Iris pigment epithelial cell (primary cell): ENCODE results near the gene PCNT.

Experiments
- DNase-seq: peaks from one replicate; pipeline ENCODE4 v3.0.0-alpha.2; 2011; ENCODE audit warnings: low read depth

Gene PCNT

DNA sequence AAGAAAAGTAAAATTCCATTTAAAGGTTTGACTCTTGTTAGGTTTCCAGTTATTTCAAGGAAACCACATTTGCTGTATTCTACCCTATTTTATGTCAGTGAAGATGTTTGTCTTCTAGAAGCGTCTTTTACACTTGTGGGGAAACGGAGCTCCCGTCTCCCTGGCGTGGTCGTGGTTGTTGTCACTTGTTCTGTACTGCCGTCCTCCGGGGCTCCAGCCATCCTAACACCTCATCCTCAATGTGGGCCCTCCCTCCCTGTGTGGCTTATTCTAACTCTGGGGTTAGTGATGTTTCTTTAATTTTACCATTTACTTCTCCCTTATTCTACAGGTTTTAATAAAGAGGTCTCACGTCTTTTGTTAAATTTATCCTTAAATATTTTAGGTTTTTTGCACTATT is 82.0 kb downstream of the PCNT start:
- DNase-seq, result no peak

DNA sequence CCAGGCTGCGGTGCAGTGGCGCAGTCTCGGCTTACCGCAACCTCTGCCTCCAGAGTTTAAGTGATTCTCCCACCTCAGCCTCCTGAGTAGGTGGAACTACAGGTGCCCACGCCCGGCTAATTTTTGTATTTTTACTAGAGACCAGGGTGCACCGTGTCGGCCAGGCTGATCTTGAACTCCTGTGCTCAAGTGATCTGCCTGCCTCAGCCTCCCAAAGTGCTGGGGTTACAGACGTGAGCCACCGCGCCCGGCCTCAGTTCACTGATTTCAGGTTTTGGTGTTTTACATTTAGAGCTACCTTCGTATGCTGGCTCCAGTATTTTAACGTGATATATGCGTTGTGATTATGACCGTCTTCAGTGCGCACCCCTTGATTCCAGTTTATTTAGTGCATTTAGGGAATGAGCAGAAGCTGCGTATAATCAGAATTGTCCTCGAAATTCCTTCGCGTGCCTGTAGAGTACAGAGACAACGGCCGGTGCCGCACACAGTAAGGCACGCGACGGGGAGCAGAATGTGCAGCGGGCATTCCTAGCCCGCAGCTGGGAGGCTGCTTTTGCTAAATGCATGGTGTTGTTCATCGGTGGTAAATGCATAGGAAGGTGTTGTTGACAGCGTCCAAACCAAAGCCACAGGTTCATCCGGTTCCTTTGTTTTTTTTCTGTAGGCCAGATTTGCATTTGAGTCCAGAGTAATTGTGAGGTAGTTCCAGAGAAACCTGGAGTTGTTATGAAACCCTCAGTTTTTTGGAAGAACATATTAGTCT is 85.9 kb downstream of the PCNT start:
- DNase-seq, result no peak

DNA sequence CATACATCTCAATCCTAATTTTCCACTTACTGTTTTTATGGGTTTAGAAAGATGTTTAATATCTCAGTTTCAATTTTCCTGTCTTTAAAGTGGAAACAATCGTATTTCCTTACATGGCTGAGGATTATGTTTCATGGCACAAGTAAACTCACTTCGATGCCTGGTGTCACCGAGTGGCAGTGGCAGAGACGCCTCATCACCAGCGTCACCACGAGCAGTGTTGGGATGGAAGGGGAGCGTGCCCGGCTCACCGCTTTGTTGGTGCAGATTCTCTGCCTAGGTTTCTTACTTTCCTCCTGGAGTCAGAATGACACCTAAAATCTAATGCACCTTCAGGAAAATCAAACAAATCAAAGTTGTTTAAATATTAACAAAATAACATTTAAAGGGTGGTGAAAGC is 86.6 kb downstream of the PCNT start:
- DNase-seq, result no peak

DNA sequence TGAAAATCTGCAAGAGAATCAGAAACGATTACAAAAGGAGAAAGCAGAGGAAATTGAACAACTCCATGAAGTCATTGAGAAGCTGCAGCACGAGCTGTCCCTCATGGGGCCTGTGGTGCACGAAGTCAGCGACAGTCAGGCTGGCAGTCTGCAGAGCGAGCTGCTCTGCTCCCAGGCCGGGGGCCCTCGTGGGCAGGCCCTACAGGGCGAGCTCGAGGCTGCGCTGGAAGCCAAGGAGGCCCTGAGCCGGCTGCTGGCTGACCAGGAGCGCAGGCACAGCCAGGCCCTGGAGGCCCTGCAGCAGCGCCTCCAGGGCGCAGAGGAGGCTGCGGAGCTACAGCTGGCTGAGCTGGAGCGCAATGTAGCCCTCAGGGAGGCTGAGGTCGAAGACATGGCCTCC is 87.3 kb downstream of the PCNT start:
- DNase-seq, result no peak

DNA sequence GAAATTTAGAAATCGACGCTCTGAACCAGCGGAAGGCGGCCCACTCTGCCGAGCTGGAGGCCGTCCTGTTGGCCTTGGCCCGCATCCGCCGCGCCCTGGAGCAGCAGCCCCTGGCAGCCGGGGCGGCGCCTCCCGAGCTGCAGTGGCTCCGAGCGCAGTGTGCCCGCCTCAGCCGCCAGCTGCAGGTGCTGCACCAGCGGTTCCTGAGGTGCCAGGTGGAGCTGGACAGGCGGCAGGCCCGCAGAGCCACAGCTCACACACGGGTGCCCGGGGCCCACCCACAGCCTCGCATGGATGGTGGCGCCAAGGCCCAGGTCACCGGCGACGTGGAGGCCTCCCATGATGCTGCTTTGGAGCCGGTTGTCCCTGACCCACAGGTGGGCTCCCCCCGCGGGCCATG is 87.7 kb downstream of the PCNT start:
- no peak for DNase-seq

DNA sequence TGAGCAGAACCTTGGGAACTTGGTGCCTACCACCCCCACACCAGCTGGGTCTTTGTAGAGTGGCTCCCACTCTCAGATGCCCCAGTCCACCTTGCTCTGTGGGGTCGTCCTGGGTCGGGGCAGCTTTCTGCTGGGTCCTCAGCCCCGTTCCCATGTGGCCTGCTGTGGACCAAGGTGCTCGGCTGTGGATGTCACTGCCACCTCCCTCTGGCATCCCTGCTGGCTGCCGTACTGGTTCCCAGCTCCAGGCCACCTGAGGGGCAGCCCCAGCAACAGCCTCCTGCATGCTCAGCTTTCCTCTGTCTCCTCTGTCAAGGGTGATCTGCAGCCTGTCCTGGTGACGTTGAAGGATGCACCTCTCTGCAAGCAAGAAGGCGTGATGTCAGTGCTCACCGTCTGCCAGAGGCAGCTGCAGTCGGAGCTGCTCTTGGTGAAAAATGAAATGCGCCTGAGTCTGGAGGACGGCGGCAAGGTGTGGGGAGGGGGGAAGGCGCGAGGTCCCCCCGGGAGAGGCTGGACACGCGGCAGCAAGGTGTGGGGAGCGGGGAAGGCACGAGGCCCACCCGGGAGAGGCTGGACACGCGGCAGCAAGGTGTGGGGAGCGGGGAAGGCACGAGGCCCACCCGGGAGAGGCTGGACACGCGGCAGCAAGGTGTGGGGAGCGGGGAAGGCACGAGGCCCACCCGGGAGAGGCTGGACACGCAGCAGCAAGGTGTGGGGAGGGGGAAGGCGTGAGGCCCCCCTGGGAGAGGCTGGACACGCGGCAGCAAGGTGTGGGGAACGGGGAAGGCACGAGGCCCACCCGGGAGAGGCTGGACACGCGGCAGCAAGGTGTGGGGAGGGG is 88.8 kb downstream of the PCNT start:
- no peak for DNase-seq

DNA sequence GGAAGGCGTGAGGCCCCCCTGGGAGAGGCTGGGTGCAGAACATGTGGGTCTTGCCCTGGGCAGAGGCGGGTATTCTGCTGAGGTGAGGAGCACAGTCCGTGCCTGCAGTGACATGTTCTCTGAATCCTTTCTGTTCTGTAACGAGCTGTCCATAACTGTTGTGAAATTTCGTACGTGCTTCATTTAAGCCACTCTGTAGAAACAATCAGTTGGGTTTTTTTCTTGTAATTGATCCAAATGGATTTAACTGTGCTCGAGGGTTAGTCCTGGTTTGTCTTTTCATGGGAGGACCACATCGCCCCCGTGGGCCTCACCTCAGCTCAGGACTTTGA is 89.4 kb downstream of the PCNT start:
- DNase-seq, result no peak

DNA sequence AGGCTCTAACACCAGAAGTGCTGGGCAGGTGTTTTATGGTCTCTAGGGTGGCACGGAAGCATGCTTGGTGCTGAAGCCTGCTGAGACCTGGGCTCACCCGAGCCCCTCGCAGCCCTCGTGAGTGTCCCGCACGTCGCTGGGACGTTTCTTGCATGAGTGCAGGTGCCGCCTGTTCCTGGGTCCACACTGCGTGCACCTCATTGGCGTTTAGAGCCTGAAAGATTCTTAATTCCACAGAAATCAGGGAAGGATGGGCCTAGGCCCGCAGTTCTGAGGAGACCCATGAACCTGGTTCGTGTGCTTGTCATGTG is 91.0 kb downstream of the PCNT start:
- DNase-seq, result no peak

DNA sequence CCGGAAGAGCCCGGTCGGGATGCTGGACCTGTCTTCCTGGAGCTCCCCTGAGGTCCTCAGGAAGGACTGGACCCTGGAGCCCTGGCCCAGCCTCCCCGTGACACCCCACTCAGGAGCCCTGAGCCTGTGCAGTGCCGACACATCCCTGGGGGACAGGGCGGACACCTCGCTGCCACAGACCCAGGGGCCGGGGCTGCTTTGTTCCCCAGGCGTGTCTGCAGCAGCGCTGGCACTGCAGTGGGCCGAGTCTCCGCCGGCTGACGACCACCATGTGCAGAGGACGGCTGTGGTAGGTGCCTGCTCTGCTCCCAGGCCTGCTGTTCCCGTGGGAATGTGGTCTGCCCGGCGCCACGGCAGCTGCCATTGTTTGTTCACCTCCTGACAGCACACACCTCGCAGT is 92.6 kb downstream of the PCNT start:
- no peak for DNase-seq

DNA sequence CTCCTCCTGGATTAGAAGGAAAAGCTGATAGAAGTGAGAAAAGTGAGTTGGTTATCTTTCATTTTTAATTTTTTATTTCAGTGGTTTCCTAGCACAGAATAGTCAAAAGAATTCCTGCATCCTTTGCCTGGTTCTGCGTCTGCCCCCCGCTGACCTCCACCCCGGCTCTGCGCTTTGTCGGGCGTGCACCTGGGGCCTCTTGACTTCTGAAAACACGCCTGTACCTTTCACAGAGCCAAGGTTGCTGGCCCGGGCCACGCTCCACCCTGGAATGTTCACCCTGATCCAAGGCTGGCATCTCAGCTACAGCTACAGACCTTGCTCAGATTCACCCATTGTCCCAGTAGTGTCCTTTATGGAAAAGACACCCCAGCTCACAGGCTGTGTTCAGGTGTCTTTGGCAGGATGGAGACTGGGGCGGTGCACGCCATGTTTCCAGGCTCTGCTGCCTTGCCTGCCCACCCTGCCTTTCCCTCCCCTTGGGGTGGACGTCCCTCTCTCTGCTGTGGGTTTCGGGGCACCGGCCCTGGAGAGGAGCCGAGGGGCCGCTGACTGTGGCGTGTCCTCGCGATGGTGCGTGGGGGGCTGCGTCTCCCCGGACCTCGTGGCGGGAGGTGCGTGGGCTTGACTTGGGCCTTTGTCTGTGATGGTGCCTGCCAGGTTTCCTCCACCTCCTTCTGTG is 94.5 kb downstream of the PCNT start:
- DNase-seq, result no peak

DNA sequence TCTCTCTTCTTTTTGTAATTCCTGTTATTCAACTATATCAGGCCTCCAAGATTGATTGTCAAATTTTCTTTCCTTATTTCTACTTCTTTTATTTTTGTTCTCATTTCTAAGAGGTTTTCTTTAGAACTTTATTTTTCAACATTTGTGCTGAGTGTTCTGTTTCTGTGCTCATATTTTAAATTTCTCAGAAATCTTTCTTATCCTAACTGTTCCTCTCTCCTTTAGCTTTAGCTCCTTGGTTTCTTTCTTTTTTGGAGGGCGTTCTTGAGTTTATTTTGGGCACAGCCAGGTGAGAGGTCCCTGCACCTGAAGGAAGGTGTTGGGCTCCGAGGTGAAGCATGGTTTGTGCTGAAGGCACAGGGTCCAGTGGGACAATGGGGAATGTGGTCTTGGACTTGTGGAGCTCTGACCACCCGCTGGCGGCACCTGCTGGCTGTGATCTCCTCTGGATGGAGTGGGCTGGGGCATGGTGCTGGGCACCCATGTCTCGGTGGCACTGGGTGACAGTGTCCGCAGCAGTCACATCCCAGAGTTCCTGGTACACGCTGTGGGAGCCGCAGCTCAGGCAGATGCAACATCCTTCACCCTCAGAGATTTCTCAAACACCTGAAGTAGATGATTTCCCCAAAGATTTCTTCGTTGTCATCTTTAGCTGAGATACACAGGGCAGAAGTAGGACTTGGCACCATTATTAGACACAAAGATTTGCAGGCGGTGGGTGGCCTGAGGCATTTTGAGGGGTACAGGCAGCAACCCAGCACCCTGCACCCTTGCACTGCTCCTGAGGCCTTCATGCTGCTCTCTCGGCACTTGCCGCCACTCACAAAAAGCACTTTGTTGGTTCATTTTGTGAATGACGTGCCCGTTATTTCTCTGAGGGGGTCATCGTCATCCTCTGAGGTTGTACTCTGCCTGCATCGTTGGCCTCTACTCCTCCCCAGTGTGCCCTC is 96.6 kb downstream of the PCNT start:
- DNase-seq, result no peak

DNA sequence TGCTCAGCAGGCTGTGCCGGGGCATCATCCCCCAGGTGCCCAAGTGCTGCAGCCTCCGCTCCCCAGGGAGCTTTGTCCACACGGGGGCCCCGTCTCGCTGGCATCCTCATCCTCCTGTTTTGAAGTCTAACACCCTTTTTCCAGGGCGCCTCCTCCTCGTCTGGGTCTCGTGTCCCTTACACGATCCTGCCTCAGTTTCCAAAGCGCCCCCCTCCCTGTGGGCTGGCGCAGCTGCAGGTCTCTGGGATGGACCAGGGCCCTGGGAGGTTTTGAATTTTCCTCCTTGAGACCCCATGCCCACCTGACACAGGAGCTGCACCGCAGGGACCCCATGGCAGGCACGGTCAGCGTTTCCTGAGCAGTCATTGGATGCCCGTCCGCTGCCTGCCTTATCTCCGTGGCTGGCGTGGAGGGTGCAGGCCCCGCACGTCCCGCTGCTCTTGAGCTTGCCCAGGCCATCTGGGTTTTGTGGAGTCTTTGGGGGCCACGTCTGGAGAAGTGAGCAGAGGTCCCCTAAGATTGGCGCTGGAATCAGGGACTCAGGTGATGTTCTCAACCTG is 97.3 kb downstream of the PCNT start:
- no peak for DNase-seq

DNA sequence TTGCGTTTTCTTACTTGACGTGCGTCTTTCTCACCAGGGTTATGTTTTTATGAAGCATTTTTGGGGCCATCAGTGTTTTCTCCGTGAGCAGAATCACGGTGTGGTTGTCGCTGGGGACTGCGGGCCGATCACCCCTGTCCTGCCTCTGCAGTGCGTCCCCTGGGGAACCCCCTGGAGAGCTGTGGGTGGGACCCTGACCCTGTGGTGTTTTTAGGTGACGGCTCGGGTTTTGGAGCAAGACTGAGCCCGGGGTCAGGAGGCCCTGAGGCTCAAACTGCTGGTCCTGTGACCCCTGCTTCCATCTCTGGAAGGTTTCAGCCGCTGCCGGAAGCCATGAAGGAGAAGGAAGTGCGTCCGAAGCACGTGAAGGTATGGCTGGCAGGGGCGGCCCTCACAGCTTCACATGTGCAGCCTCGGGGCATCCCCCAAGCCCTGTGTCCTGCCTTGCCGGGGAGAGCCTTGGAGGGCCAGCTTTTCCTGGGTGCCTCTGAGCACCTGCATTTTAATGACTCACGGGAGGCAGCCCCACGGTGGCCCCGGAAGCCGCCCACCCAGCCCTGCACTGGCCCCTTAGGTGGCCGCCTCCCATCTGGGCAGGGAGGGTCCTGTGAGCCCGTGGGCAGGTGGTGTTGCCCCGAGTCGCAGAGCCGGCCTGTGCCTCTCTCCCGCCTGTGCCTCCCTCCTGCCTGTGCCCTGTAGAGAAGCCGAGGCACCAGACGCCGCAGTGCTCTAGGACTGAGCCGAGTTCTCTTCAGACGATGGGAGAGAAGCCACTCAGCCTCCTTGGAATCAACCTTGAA is 98.0 kb downstream of the PCNT start:
- no peak for DNase-seq

DNA sequence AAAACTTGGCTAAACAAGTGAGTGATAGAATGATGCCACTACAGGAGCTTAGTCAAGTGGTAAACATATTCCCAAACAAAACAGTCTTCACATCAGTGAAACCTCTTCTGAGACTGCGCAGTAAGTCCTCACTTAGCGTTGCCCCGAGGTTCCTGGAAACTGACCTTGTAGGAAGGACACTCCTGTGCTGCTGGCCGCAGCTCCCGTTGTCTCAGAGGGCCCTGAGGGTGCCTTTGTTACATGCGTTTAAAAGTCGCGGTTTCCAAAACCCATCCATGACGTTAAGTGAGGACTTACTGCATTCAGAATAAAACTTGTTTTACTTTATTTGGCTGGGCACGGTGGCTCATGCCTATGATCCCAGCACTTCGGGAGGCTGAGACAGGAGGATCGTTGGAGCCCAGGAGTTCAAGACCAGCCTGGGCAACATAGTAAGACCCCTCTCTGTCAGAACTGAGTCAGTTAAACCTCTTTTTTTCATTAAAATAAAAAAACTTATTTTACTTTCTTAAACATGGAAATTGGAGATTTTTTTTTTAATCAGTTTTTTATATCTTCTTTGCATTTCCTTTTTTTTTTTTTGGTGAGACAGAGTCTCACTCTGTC is 98.8 kb downstream of the PCNT start:
- no peak for DNase-seq

DNA sequence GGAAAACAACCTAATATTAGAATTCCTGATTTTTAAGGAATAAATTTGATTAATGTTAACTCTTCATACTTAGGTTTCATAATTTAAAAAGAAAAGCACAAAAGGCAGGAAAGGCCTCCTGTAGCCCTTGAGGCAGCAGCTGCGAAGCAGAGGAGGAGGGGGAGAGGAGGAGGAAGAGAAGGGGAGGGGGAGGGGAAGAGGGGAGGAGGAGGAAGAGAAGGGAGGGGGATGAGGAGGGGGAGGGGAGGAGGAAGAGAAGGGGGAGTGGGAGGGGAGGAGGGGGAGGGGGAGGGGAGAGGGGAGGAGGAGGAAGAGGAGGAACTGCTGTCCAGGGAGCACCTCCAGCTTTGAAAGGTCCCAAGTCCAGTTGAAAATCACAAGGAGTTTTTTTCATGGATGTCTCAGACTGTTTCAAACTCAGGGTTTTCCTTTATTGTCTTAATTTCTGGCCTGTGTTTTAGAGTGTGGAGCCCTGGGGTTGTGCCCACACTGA is 99.6 kb downstream of the PCNT start:
- no peak for DNase-seq

DNA sequence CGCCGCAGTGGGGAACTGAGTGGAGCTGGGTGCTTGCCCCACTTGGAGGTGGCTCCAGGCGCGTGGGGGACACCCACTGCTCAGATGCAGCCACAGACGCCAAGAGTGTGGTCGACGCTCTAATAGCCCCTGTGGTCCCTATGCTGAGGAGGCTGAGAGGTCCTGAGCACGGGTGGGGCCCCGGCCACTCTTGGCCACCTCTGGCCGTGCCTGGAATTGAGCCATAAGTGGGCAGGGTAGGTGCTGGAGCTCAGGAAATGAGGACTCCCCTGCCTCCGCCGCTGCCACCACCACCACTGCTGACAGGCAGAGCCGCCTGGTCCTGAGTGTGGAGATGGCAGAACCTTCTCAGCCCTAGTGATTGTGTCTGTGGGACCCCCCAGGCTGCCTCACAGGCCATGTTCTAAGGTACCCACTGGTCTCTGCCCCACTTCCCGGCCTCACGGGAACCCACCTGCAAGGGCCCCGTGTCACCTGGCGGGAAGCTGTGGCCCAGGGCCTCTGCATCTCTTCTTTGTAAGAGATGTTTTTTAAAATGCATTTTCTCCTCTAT is 100.2 kb downstream of the PCNT start:
- no peak for DNase-seq

DNA sequence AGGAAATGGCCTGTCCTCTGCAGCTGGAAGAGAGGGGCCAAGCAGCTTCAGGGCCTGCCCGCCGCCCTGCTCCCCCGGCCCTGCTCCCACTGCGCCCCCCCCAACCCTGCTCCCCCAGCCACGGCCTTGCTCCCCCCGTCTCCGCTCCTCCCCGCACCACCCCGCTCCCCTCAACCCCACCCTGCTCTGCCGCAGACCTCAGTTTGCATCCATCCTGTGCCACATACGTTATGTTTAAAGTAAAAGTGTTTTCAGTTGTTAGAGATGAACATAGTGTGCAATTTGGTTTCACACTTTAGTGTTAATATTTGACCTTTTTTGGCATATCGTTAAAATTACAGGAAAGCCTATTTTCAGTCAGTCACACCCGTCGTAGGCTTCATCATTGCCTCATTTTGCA is 100.7 kb downstream of the PCNT start:
- no peak for DNase-seq

DNA sequence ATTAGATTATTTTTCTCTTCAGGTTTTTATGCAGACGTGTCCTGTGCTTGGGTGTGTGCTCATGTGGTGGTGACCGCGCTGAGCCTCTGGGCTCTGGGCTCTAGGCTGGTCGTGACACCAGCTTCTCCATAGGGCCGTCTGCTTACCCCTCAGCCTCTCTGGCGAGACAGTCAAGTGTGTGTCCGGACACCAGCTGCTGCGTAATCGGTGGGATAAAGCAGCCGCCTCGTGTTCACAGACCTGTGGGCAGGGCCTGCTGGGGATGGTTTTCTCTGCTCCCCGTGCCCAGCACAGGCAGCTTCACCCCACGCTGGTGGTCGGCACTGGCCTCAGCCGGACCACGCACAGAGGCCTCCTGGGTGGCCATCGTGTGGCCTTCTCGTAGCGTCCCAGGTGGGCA is 101.1 kb downstream of the PCNT start:
- no peak for DNase-seq

DNA sequence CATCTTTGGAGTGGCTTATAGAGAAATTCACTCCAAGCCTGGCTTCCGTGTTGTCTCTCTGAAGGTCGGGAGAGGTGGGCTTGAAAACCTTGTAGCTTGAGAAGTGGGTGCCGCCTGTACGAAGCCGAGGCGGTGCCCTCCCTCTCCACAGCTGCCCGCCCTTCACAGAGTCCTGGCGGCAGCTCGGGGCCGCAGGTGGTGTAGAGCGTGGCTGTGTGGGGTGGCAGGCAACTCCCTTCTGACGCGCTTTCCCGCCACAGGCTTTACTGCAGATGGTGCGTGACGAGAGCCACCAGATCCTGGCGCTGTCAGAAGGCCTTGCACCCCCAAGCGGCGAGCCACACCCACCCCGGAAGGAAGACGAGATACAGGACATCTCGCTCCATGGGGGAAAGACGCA is 101.6 kb downstream of the PCNT start:
- no peak for DNase-seq
